ENCODE results near the gene PIK3CD. TPM values are rescaled to one million over a fixed set of nuclear protein-coding genes. Genes with fewer than 3 reads are reported as not detected.
"Not testable (repeated sequence)": the region's sequence is repeated elsewhere in the genome, so short reads cannot be mapped to it uniquely, and the experiment has no call there.

Gene PIK3CD
- total and polyA plus RNA-seq, 4 donors = 5.2 to 21.0 (median 11.7) TPM

- no peak for ATAC-seq (ENCODE audit: low FRiP score)
- Histone ChIP-seq H3K27ac (ENCODE audit: low read depth in 1 of 2, low read length in 2 of 2) (no peak overlapping the region), H3K4me1 (ENCODE audit: control insufficient read depth in 1 of 2, insufficient read depth in 2 of 2, low read length in 2 of 2) (no peaks in the 10 kb centered on the region), H3K27me3 (ENCODE audit: control insufficient read depth in 1 of 2, insufficient read depth in 2 of 2, low read length in 1 of 2) (no peaks in the 10 kb centered on the region), H3K36me3 (ENCODE audit: control insufficient read depth in 1 of 2, insufficient read depth in 2 of 2, low read length in 1 of 2) (peaks cover 0 to 14% of the 10 kb centered on the region in 2 donors), H3K4me3 (ENCODE audit: low read length in 2 of 2) (no peak overlapping the region), H3K9me3 (ENCODE audit: control insufficient read depth, low read length) (no peaks in the 10 kb centered on the region)
- DNase-seq = peak in 1 of 2 donors; percentile 26
- intact Hi-C loops (cut with DNase I) = no loop called here
- WGBS, 2 donors = 83 to 85% methylated on average over 10 of the region's 10 CpGs
Observed at GRCh38 chr1:9737671-9738070, 86.1 kb downstream of the PIK3CD start.

GRCh38 chr1:9744106-9744799 lies 92.7 kb downstream of the PIK3CD start:
- no peaks in the 10 kb centered on the region for H3K4me1 ChIP-seq (ENCODE audit: control insufficient read depth in 1 of 2, insufficient read depth in 2 of 2, low read length in 2 of 2)
- no peak for ATAC-seq (ENCODE audit: low FRiP score)
- peak in 1 of 2 donors; percentile 61 for DNase-seq
- 95 to 97% methylated on average over 28 of the region's 28 CpGs for WGBS, 2 donors
- H3K9me3 ChIP-seq (ENCODE audit: control insufficient read depth, low read length) = no peaks in the 10 kb centered on the region
- no peak overlapping the region for H3K27ac ChIP-seq (ENCODE audit: low read depth in 1 of 2, low read length in 2 of 2)
- intact Hi-C loops (cut with DNase I) = no loop called here
- no peak overlapping the region for H3K4me3 ChIP-seq (ENCODE audit: low read length in 2 of 2)
- peaks cover 0 to 12% of the 10 kb centered on the region in 2 donors for H3K36me3 ChIP-seq (ENCODE audit: control insufficient read depth in 1 of 2, insufficient read depth in 2 of 2, low read length in 1 of 2)
- no peaks in the 10 kb centered on the region for H3K27me3 ChIP-seq (ENCODE audit: control insufficient read depth in 1 of 2, insufficient read depth in 2 of 2, low read length in 1 of 2)

GRCh38 chr1:9746211-9746610 lies 94.7 kb downstream of the PIK3CD start:
- H3K4me1 ChIP-seq (ENCODE audit: control insufficient read depth in 1 of 2, insufficient read depth in 2 of 2, low read length in 2 of 2) = no peaks in the 10 kb centered on the region
- peaks cover 0 to 9% of the 10 kb centered on the region in 2 donors for H3K36me3 ChIP-seq (ENCODE audit: control insufficient read depth in 1 of 2, insufficient read depth in 2 of 2, low read length in 1 of 2)
- H3K9me3 ChIP-seq (ENCODE audit: control insufficient read depth, low read length) = no peaks in the 10 kb centered on the region
- no peaks in the 10 kb centered on the region for H3K27me3 ChIP-seq (ENCODE audit: control insufficient read depth in 1 of 2, insufficient read depth in 2 of 2, low read length in 1 of 2)
- DNase-seq (peak in 1 of 2 donors; percentile 65), ATAC-seq (ENCODE audit: low FRiP score) (no peak)
- no peak overlapping the region for H3K27ac ChIP-seq (ENCODE audit: low read depth in 1 of 2, low read length in 2 of 2)
- intact Hi-C loops (cut with DNase I) = no loop called here
- no peak overlapping the region for H3K4me3 ChIP-seq (ENCODE audit: low read length in 2 of 2)
- WGBS, 2 donors = 85 to 88% methylated on average over 3 of the region's 3 CpGs

- intact Hi-C loops (cut with DNase I) = no loop called here
- no peaks in the 10 kb centered on the region for H3K9me3 ChIP-seq (ENCODE audit: control insufficient read depth, low read length)
- DNase-seq (peak in 1 of 2 donors; percentile 17), ATAC-seq (ENCODE audit: low FRiP score) (no peak)
- no peak overlapping the region for H3K27ac ChIP-seq (ENCODE audit: low read depth in 1 of 2, low read length in 2 of 2)
- 84 to 89% methylated on average over 7 of the region's 7 CpGs for WGBS, 2 donors
- peaks cover 0 to 7% of the 10 kb centered on the region in 2 donors for H3K36me3 ChIP-seq (ENCODE audit: control insufficient read depth in 1 of 2, insufficient read depth in 2 of 2, low read length in 1 of 2)
- no peaks in the 10 kb centered on the region for H3K4me1 ChIP-seq (ENCODE audit: control insufficient read depth in 1 of 2, insufficient read depth in 2 of 2, low read length in 2 of 2)
- H3K27me3 ChIP-seq (ENCODE audit: control insufficient read depth in 1 of 2, insufficient read depth in 2 of 2, low read length in 1 of 2) = no peaks in the 10 kb centered on the region
- H3K4me3 ChIP-seq (ENCODE audit: low read length in 2 of 2) = no peak overlapping the region
Observed at GRCh38 chr1:9746651-9747050, 95.1 kb downstream of the PIK3CD start.

- H3K27ac ChIP-seq (ENCODE audit: low read depth in 1 of 2, low read length in 2 of 2); H3K27me3 ChIP-seq (ENCODE audit: control insufficient read depth in 1 of 2, insufficient read depth in 2 of 2, low read length in 1 of 2); intact Hi-C loops (cut with DNase I); ATAC-seq (ENCODE audit: low FRiP score); H3K4me3 ChIP-seq (ENCODE audit: low read length in 2 of 2); H3K9me3 ChIP-seq (ENCODE audit: control insufficient read depth, low read length); H3K4me1 ChIP-seq (ENCODE audit: control insufficient read depth in 1 of 2, insufficient read depth in 2 of 2, low read length in 2 of 2); H3K36me3 ChIP-seq (ENCODE audit: control insufficient read depth in 1 of 2, insufficient read depth in 2 of 2, low read length in 1 of 2): not testable (repeated sequence)
- peak in 1 of 2 donors; percentile 46 for DNase-seq
- 91% methylated on average over 9 of the region's 9 CpGs for WGBS, 2 donors
Observed at GRCh38 chr1:9748391-9748790, 96.9 kb downstream of the PIK3CD start.

- Histone ChIP-seq H3K27ac (ENCODE audit: low read depth in 1 of 2, low read length in 2 of 2) (no peak overlapping the region), H3K4me1 (ENCODE audit: control insufficient read depth in 1 of 2, insufficient read depth in 2 of 2, low read length in 2 of 2) (no peaks in the 10 kb centered on the region), H3K36me3 (ENCODE audit: control insufficient read depth in 1 of 2, insufficient read depth in 2 of 2, low read length in 1 of 2) (peaks cover 0 to 4% of the 10 kb centered on the region in 2 donors), H3K9me3 (ENCODE audit: control insufficient read depth, low read length) (no peaks in the 10 kb centered on the region), H3K4me3 (ENCODE audit: low read length in 2 of 2) (no peak overlapping the region), H3K27me3 (ENCODE audit: control insufficient read depth in 1 of 2, insufficient read depth in 2 of 2, low read length in 1 of 2) (no peaks in the 10 kb centered on the region)
- WGBS, 2 donors = 96 to 97% methylated on average over 14 of the region's 14 CpGs
- DNase-seq (peak in 1 of 2 donors; percentile 55), ATAC-seq (ENCODE audit: low FRiP score) (no peak)
- intact Hi-C loops (cut with DNase I) = no loop called here
Observed at GRCh38 chr1:9749361-9749760, 97.8 kb downstream of the PIK3CD start.

- H3K27ac ChIP-seq (ENCODE audit: low read depth in 1 of 2, low read length in 2 of 2) = no peak overlapping the region
- no peaks in the 10 kb centered on the region for H3K9me3 ChIP-seq (ENCODE audit: control insufficient read depth, low read length)
- intact Hi-C loops (cut with DNase I) = no loop called here
- H3K4me3 ChIP-seq (ENCODE audit: low read length in 2 of 2) = no peak overlapping the region
- H3K4me1 ChIP-seq (ENCODE audit: control insufficient read depth in 1 of 2, insufficient read depth in 2 of 2, low read length in 2 of 2) = no peaks in the 10 kb centered on the region
- H3K27me3 ChIP-seq (ENCODE audit: control insufficient read depth in 1 of 2, insufficient read depth in 2 of 2, low read length in 1 of 2) = no peaks in the 10 kb centered on the region
- ATAC-seq (ENCODE audit: low FRiP score) = no peak
- 74 to 75% methylated on average over 3 of the region's 3 CpGs for WGBS, 2 donors
- no peak for DNase-seq
- peaks cover 0 to 3% of the 10 kb centered on the region in 2 donors for H3K36me3 ChIP-seq (ENCODE audit: control insufficient read depth in 1 of 2, insufficient read depth in 2 of 2, low read length in 1 of 2)
Observed at GRCh38 chr1:9751971-9752370, 100.4 kb downstream of the PIK3CD start.

GRCh38 chr1:9753121-9753531 lies 101.6 kb downstream of the PIK3CD start:
- Histone ChIP-seq H3K27me3 (ENCODE audit: control insufficient read depth in 1 of 2, insufficient read depth in 2 of 2, low read length in 1 of 2) (no peaks in the 10 kb centered on the region), H3K9me3 (ENCODE audit: control insufficient read depth, low read length) (no peaks in the 10 kb centered on the region), H3K27ac (ENCODE audit: low read depth in 1 of 2, low read length in 2 of 2) (no peak overlapping the region), H3K4me3 (ENCODE audit: low read length in 2 of 2) (no peak overlapping the region), H3K4me1 (ENCODE audit: control insufficient read depth in 1 of 2, insufficient read depth in 2 of 2, low read length in 2 of 2) (no peaks in the 10 kb centered on the region), H3K36me3 (ENCODE audit: control insufficient read depth in 1 of 2, insufficient read depth in 2 of 2, low read length in 1 of 2) (peaks cover 0 to 3% of the 10 kb centered on the region in 2 donors)
- DNase-seq = peak; percentile 85 to 88
- intact Hi-C loops (cut with DNase I) = no loop called here
- WGBS, 2 donors = 68 to 71% methylated on average over 12 of the region's 12 CpGs
- no peak for ATAC-seq (ENCODE audit: low FRiP score)

- H3K4me3 ChIP-seq (ENCODE audit: low read length in 2 of 2) = no peak overlapping the region
- DNase-seq = peak in 1 of 2 donors; percentile 25
- no peaks in the 10 kb centered on the region for H3K9me3 ChIP-seq (ENCODE audit: control insufficient read depth, low read length)
- no peak for ATAC-seq (ENCODE audit: low FRiP score)
- H3K27ac ChIP-seq (ENCODE audit: low read depth in 1 of 2, low read length in 2 of 2) = no peak overlapping the region
- H3K27me3 ChIP-seq (ENCODE audit: control insufficient read depth in 1 of 2, insufficient read depth in 2 of 2, low read length in 1 of 2) = no peaks in the 10 kb centered on the region
- WGBS, 2 donors = 17 to 25% methylated on average over 10 of the region's 10 CpGs
- H3K36me3 ChIP-seq (ENCODE audit: control insufficient read depth in 1 of 2, insufficient read depth in 2 of 2, low read length in 1 of 2) = no peaks in the 10 kb centered on the region
- no peaks in the 10 kb centered on the region for H3K4me1 ChIP-seq (ENCODE audit: control insufficient read depth in 1 of 2, insufficient read depth in 2 of 2, low read length in 2 of 2)
- intact Hi-C loops (cut with DNase I) = no loop called here
Observed at GRCh38 chr1:9755441-9755995, 104.0 kb downstream of the PIK3CD start.
